IPS-11a (cell line): ENCODE data around the gene SPACA9.
A peak's percentile ranks its signal among the peaks of the same experiment; 100 is the strongest.

Experiments used
- H3K4me3 ChIP-seq: one replicate; pipeline ENCODE4 v1.5.1; 2013; ENCODE audit warnings: low read depth, low read length, control low read depth

SPACA9 gene

GRCh38 chr9:132878695-132879456, at the start of gene SPACA9:
Gene SPACA9 (plus strand): TSS chr9:132878898. CDS start chr9:132883948, 5,050 bp downstream.
- peak within 1 kb of the TSS; percentile 88 for H3K4me3 ChIP-seq

GRCh38 chr9:132832171-132832881, 46.4 kb upstream of the SPACA9 start:
- no peak overlapping the region for H3K4me3 ChIP-seq

- no peak overlapping the region for H3K4me3 ChIP-seq
Observed at GRCh38 chr9:132833550-132834121, 45.1 kb upstream of the SPACA9 start.

GRCh38 chr9:132834343-132834742, 44.4 kb upstream of the SPACA9 start:
- no peak overlapping the region for H3K4me3 ChIP-seq

GRCh38 chr9:132837501-132838286, 41.0 kb upstream of the SPACA9 start:
- no peak overlapping the region for H3K4me3 ChIP-seq

GRCh38 chr9:132838291-132838690, 40.4 kb upstream of the SPACA9 start:
- H3K4me3 ChIP-seq: no peak overlapping the region

- H3K4me3 ChIP-seq: no peak overlapping the region
Observed at GRCh38 chr9:132840980-132841379, 37.7 kb upstream of the SPACA9 start.

GRCh38 chr9:132842124-132843044, 36.3 kb upstream of the SPACA9 start:
- H3K4me3 ChIP-seq: no peak overlapping the region

GRCh38 chr9:132846109-132846917, 32.4 kb upstream of the SPACA9 start:
- H3K4me3 ChIP-seq: no peak overlapping the region

- no peak overlapping the region for H3K4me3 ChIP-seq
Observed at GRCh38 chr9:132846918-132847515, 31.7 kb upstream of the SPACA9 start.

- H3K4me3 ChIP-seq: no peak overlapping the region
Observed at GRCh38 chr9:132849185-132849706, 29.5 kb upstream of the SPACA9 start.

- no peak overlapping the region for H3K4me3 ChIP-seq
Observed at GRCh38 chr9:132853482-132853881, 25.2 kb upstream of the SPACA9 start.

GRCh38 chr9:132854832-132855231, 23.9 kb upstream of the SPACA9 start:
- no peak overlapping the region for H3K4me3 ChIP-seq

GRCh38 chr9:132855904-132856303, 22.8 kb upstream of the SPACA9 start:
- no peak overlapping the region for H3K4me3 ChIP-seq

GRCh38 chr9:132857031-132857430, 21.7 kb upstream of the SPACA9 start:
- H3K4me3 ChIP-seq: no peak overlapping the region

- H3K4me3 ChIP-seq: no peak overlapping the region
Observed at GRCh38 chr9:132857616-132858342, 20.9 kb upstream of the SPACA9 start.

GRCh38 chr9:132858751-132859150, 19.9 kb upstream of the SPACA9 start:
- no peak overlapping the region for H3K4me3 ChIP-seq

GRCh38 chr9:132861666-132862065, 17.0 kb upstream of the SPACA9 start:
- no peak overlapping the region for H3K4me3 ChIP-seq
